GM12878 (cell line): ENCODE measurements around the gene GALNTL6. TPM values are rescaled to one million over a fixed set of nuclear protein-coding genes. Genes with fewer than 3 reads are reported as not detected.

Experiments used
- ATAC-seq: fragments of 200-7000 bp; cut with Tn5 transposase; 3 replicates; pipeline ENCODE4 v1.9.1; 2020; ENCODE audit warnings: mild to moderate bottlenecking, moderate library complexity
- BruUV-seq: library from RNA; stranded (reverse); fragments of 400-500 nt; replicated peaks from 2 replicates; lab custom pipeline; 2021; lab: Mats Ljungman, UMichigan
- CTCF ChIA-PET: fragments of 300-600 bp; sonication (Branson Sonifier 250); formaldehyde crosslinking; extraction: SDS; loops from one replicate; lab custom pipeline; 2021; ENCODE audit warnings: inconsistent platforms; lab: Yijun Ruan, JAX
- POLR2A ChIA-PET: fragments of 350-600 bp; formaldehyde crosslinking; extraction: SDS; loops from one replicate; lab custom pipeline; 2021; ENCODE audit warnings: inconsistent platforms; lab: Charles Lee
- RAD21 ChIA-PET: fragments of 300-600 bp; sonication (Branson Sonifier 250); formaldehyde crosslinking; loops from one replicate; lab custom pipeline; 2023; ENCODE audit warnings: antibody characterized with exemption; ENCODE audit not compliant: unreplicated experiment; lab: Charles Lee
- SMC1A ChIA-PET: fragments of 300-600 bp; sonication (Branson Sonifier 250); formaldehyde crosslinking; loops from one replicate; lab custom pipeline; 2023; ENCODE audit not compliant: unreplicated experiment, uncharacterized antibody; lab: Charles Lee
- DNase-seq: peaks from one replicate; pipeline ENCODE4 v3.0.0-alpha.2; 2011; ENCODE audit warnings: low read depth, low spot score
- FAIRE-seq: peaks from 3 replicates; lab custom pipeline; 2011; peaks lifted over from hg19 to GRCh38; lab: Jason Lieb, UNC
- H2AFZ ChIP-seq: 2 replicates; pipeline ENCODE4 v1.6.0; 2011; ENCODE audit warnings: low read depth, low read length, control low read depth; ENCODE audit not compliant: control insufficient read depth
- H3K27ac ChIP-seq: 2 replicates; pipeline ENCODE4 v1.5.1; 2011; ENCODE audit warnings: control low read depth; ENCODE audit not compliant: control insufficient read depth, insufficient read depth
- H3K27me3 ChIP-seq, 2 experiments: replicated peaks in 1 of 2; 2 replicates each; pipeline versions ENCODE4 v1.6.0 to v1.6.1; 2011; ENCODE audit warnings: low read length in 1 of 2; ENCODE audit not compliant: control insufficient read depth in 2 of 2, insufficient read depth in 2 of 2
- H3K36me3 ChIP-seq, 2 experiments: 2 replicates each; pipeline ENCODE4 v1.5.1; 2011; ENCODE audit warnings: low read length in 1 of 2; ENCODE audit not compliant: control insufficient read depth in 2 of 2, insufficient read depth in 2 of 2
- H3K4me1 ChIP-seq: 2 replicates; pipeline ENCODE4 v1.6.1; 2011; ENCODE audit warnings: mild to moderate bottlenecking, low read length, moderate library complexity, mixed read lengths; ENCODE audit not compliant: control insufficient read depth, insufficient read depth
- H3K4me2 ChIP-seq: 2 replicates; pipeline ENCODE4 v1.6.0; 2011; ENCODE audit warnings: control low read depth; ENCODE audit not compliant: control insufficient read depth, insufficient read depth
- H3K4me3 ChIP-seq: fragments of 200-600 bp; sonication (generic); 2 replicates; pipeline ENCODE4 v1.5.1; 2016
- H3K79me2 ChIP-seq: 2 replicates; pipeline ENCODE4 v1.6.0; 2011; ENCODE audit warnings: low read length; ENCODE audit not compliant: control insufficient read depth, insufficient read depth
- H3K9ac ChIP-seq: 2 replicates; pipeline ENCODE4 v1.8.0; 2011; ENCODE audit warnings: low read length, control low read depth, mixed read lengths; ENCODE audit not compliant: control insufficient read depth, insufficient read depth
- H3K9me3 ChIP-seq: replicated peaks from 3 replicates; pipeline ENCODE4 v1.5.1; 2011; ENCODE audit warnings: mild to moderate bottlenecking, low read length; ENCODE audit not compliant: control insufficient read depth, insufficient read depth
- H4K20me1 ChIP-seq: 2 replicates; pipeline ENCODE4 v1.6.0; 2011; ENCODE audit not compliant: control insufficient read depth, insufficient read depth
- ASH2L ChIP-seq: fragments of 300-600, 200-600 bp; sonication (generic); IDR thresholded peaks from 2 replicates; pipeline ENCODE4 v1.6.1; 2017; ENCODE audit warnings: low read depth, mild to moderate bottlenecking, borderline replicate concordance
- BMI1 ChIP-seq: fragments of 450-650 bp; IDR thresholded peaks from 2 replicates; pipeline ENCODE4 v1.6.1; 2016; ENCODE audit warnings: mild to moderate bottlenecking, moderate library complexity, borderline replicate concordance
- CBX3 ChIP-seq: fragments of 200-600 bp; sonication (generic); IDR thresholded peaks from 2 replicates; pipeline ENCODE4 v1.6.1; 2016; ENCODE audit warnings: low read depth, borderline replicate concordance
- CHD4 ChIP-seq: fragments of 200-600 bp; sonication (generic); IDR thresholded peaks from 2 replicates; pipeline ENCODE4 v1.6.1; 2016; ENCODE audit warnings: mild to moderate bottlenecking
- DPF2 ChIP-seq: fragments of 450-650 bp; IDR thresholded peaks from 2 replicates; pipeline ENCODE4 v1.6.1; 2017; ENCODE audit warnings: mild to moderate bottlenecking
- JUNB ChIP-seq: IDR thresholded peaks from 2 replicates; pipeline ENCODE4 v1.6.1; 2016; ENCODE audit warnings: antibody characterized with exemption, mild to moderate bottlenecking
- NBN ChIP-seq: fragments of 450-650 bp; IDR thresholded peaks from 2 replicates; pipeline ENCODE4 v1.6.1; 2016
- POLR2AphosphoS5 ChIP-seq: IDR thresholded peaks from 2 replicates; pipeline ENCODE4 v1.6.1; 2011; ENCODE audit warnings: mild to moderate bottlenecking, low read length, inconsistent platforms
- SPI1 ChIP-seq: IDR thresholded peaks from 2 replicates; pipeline ENCODE4 v1.6.1; 2011; ENCODE audit warnings: low read depth, mild to moderate bottlenecking, low read length, moderate library complexity, borderline replicate concordance; ENCODE audit not compliant: insufficient read depth
- TAF1 ChIP-seq: IDR thresholded peaks from 2 replicates; pipeline ENCODE4 v1.6.1; 2011; ENCODE audit warnings: mild to moderate bottlenecking, low read depth, low read length, borderline replicate concordance
- TCF3 ChIP-seq: IDR thresholded peaks from 2 replicates; pipeline ENCODE4 v1.6.1; 2012; ENCODE audit warnings: low read depth, mild to moderate bottlenecking, low read length, borderline replicate concordance; ENCODE audit not compliant: insufficient read depth
- ZNF217 ChIP-seq: fragments of 450-650 bp; IDR thresholded peaks from 2 replicates; pipeline ENCODE4 v1.6.1; 2017; ENCODE audit warnings: antibody characterized with exemption, mild to moderate bottlenecking
- ZNF384 ChIP-seq: IDR thresholded peaks from 2 replicates; pipeline ENCODE4 v1.6.1; 2012; ENCODE audit warnings: low read depth, mild to moderate bottlenecking, low read length, improper control_type of control experiment, borderline replicate concordance
- WGBS: methylation state at CpG from one replicate; pipeline ENCODE4 v1.1.6; 2016; ENCODE audit warnings: low lambda C conversion rate; ENCODE audit not compliant: insufficient replicate concordance, insufficient coverage; ENCODE audit errors: missing lambda C conversion rate; 5-methylcytosine and 5-hydroxymethylcytosine counted together
- in situ Hi-C: fragments of 300-500 bp; cut with MboI; formaldehyde crosslinking; loops from 9 replicates; pipeline ENCODE4 v1.14.3; 2018; ENCODE audit warnings: mixed read lengths
- intact Hi-C: fragments of 100-400 bp; cut with micrococcal nuclease; formaldehyde crosslinking; loops from one replicate; pipeline ENCODE4 v1.14.2; 2022; ENCODE audit not compliant: unreplicated experiment
- polyA plus RNA-seq, 11 experiments: library from polyadenylated mRNA; depleted of rRNA in 4 of 11; unstranded in 6 of 11; stranded (reverse) in 5 of 11; fragments of >200 nt; fragmentation: Nextera tagmentation in 4 of 11; fragmentation: Illumina TruSeq in 1 of 11; extraction: Ambion mirVana in 4 of 11; extraction: Trizol in 1 of 11; gene quantifications; 1 replicate in 1 of 11; 2 replicates in 10 of 11; pipeline versions ENCODE4 v1.2.1 to v1.2.3, GENCODE V29; 2011 to 2016; ENCODE audit warnings: inconsistent platforms in 2 of 11, missing spikeins in 2 of 11, low read depth in 1 of 11
- total RNA-seq, 4 experiments: library from RNA; depleted of rRNA in 3 of 4; stranded (reverse); fragments of >200 nt in 3 of 4; fragmentation: Illumina TruSeq in 1 of 4; extraction: Trizol in 1 of 4; gene quantifications; 2 replicates each; pipeline versions ENCODE4 v1.2.1 to v1.2.3, GENCODE V29; 2013 to 2021
- TF ChIP-seq, protein P1 (sequence below): IDR thresholded peaks from 2 replicates; pipeline ENCODE4 v1.6.1; 2012; ENCODE audit warnings: low read depth, low read length, improper control_type of control experiment
- TF ChIP-seq, protein P2 (sequence below): IDR thresholded peaks from 2 replicates; pipeline ENCODE4 v1.6.1; 2011; ENCODE audit warnings: mild to moderate bottlenecking, low read depth, low read length, moderate library complexity; ENCODE audit not compliant: insufficient replicate concordance
- TF ChIP-seq, protein P3 (sequence below): fragments of 450-650 bp; formaldehyde crosslinking; IDR thresholded peaks from 2 replicates; pipeline ENCODE4 v1.5.0; 2022; ENCODE audit warnings: mild to moderate bottlenecking, missing genetic modification characterization

Gene GALNTL6
- total and polyA plus RNA-seq, 10 of the 15 experiments (the other 5 are each of a cell fraction or from before 2014, with no cell fraction given), result 0.01 to 0.29 TPM; not detected in 8

DNA sequence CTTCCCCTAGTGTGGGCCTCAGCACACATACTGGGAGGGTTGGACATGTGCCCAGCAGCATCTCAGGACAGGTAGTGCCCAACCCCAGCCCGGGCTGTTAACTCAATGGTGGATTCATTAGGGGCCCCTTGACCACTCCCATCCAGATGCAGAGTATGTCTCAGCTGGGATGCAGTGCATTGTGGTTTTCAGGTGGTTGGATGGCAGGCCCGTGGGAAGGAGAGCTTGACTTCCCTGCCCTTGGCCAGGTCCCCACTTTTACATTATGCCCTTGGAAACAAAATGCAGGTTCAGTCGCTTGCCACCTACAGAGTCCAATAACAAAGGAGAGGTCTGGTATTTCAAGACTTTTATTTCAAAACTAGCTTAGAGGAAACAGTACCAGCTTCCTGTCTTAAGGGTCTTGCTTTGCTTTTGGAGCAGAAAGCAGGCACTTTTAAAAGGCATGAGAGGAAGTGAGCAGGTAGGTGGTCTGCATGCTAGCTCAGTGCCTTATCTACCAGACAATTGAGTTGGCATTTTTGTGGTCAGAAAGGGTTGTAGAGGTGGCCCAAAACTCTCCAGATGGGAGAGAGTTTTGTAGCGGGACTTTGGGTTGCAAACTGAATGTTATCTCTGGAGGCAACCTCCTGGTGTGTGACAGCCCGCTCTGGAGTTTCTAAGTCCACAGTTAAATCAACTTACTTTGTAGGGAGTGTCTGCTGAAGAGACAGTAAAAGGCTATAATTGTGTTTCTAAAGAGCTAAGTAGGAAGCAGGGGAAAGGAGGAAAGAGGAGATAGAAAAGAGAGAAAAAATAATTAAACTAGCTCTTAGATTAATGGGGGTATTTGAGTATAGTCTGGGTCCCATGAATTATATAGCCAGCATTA lies 171.0 kb downstream of the GALNTL6 start (continued):
- TF ChIP-seq BMI1, result no peak
- TF ChIP-seq SPI1, result no peak
- TF ChIP-seq JUNB, result no peak
- no peak for TF ChIP-seq POLR2AphosphoS5
- no peak for TF ChIP-seq TCF3
- TF ChIP-seq, protein P1, sequence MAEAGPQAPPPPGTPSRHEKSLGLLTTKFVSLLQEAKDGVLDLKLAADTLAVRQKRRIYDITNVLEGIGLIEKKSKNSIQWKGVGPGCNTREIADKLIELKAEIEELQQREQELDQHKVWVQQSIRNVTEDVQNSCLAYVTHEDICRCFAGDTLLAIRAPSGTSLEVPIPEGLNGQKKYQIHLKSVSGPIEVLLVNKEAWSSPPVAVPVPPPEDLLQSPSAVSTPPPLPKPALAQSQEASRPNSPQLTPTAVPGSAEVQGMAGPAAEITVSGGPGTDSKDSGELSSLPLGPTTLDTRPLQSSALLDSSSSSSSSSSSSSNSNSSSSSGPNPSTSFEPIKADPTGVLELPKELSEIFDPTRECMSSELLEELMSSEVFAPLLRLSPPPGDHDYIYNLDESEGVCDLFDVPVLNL, result no peak
- TF ChIP-seq, protein P2, sequence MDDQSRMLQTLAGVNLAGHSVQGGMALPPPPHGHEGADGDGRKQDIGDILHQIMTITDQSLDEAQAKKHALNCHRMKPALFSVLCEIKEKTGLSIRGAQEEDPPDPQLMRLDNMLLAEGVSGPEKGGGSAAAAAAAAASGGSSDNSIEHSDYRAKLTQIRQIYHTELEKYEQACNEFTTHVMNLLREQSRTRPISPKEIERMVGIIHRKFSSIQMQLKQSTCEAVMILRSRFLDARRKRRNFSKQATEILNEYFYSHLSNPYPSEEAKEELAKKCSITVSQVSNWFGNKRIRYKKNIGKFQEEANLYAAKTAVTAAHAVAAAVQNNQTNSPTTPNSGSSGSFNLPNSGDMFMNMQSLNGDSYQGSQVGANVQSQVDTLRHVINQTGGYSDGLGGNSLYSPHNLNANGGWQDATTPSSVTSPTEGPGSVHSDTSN, result no peak
- TF ChIP-seq NBN, result no peak
- TF ChIP-seq, all 136 proteins: peak for 0

DNA sequence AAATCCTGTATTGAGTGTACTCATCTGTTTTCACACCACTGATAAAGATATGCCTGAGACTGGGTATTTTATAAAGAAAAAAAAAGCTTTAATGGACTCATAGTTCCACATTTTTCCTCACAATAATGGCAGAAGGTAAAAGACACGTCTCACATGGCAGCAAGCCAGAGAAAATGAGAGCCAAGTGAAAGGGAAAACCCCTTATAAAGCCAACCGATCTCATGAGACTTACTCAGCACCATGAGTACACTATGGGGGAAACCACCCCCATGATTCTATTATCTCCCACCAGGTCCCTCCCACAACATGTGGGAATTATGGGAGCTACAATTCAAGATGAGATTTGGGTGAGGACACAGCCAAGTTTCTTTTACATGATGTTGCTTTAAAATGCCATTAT lies 171.9 kb downstream of the GALNTL6 start:
- ChIA-PET RAD21 (no interaction called here), SMC1A (no interaction called here), CTCF (no interaction called here), POLR2A (no interaction called here)
- no peaks in the 10 kb centered on the region for H4K20me1 ChIP-seq
- H3K79me2 ChIP-seq, result no peaks in the 10 kb centered on the region
- FAIRE-seq, result no peak
- no peak for ATAC-seq
- no peak overlapping the region for H3K9ac ChIP-seq
- H3K9me3 ChIP-seq, result no peaks in the 10 kb centered on the region
- H3K27ac ChIP-seq, result no peak overlapping the region
- no peak overlapping the region for H3K4me3 ChIP-seq
- in situ Hi-C loops (no loop called here), intact Hi-C loops (no loop called here)
- no peak overlapping the region for H2AFZ ChIP-seq
- H3K4me1 ChIP-seq, result no peaks in the 10 kb centered on the region
- no peaks in the 10 kb centered on the region for H3K36me3 ChIP-seq
- H3K27me3 ChIP-seq, result no peaks in the 10 kb centered on the region
- WGBS, result 0% methylated on average over 2 of the region's 2 CpGs
- no TSS peak for BruUV-seq
- DNase-seq, result no peak
- no peak overlapping the region for H3K4me2 ChIP-seq
- TF ChIP-seq TAF1 (no peak), ASH2L (no peak), CBX3 (no peak), ZNF217 (no peak), CHD4 (no peak), ZNF384 (no peak), DPF2 (no peak)
- TF ChIP-seq, protein P3, sequence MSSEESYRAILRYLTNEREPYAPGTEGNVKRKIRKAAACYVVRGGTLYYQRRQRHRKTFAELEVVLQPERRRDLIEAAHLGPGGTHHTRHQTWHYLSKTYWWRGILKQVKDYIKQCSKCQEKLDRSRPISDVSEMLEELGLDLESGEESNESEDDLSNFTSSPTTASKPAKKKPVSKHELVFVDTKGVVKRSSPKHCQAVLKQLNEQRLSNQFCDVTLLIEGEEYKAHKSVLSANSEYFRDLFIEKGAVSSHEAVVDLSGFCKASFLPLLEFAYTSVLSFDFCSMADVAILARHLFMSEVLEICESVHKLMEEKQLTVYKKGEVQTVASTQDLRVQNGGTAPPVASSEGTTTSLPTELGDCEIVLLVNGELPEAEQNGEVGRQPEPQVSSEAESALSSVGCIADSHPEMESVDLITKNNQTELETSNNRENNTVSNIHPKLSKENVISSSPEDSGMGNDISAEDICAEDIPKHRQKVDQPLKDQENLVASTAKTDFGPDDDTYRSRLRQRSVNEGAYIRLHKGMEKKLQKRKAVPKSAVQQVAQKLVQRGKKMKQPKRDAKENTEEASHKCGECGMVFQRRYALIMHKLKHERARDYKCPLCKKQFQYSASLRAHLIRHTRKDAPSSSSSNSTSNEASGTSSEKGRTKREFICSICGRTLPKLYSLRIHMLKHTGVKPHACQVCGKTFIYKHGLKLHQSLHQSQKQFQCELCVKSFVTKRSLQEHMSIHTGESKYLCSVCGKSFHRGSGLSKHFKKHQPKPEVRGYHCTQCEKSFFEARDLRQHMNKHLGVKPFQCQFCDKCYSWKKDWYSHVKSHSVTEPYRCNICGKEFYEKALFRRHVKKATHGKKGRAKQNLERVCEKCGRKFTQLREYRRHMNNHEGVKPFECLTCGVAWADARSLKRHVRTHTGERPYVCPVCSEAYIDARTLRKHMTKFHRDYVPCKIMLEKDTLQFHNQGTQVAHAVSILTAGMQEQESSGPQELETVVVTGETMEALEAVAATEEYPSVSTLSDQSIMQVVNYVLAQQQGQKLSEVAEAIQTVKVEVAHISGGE, result no peak
